ENCODE measurements around the gene PSTPIP2.
A peak's percentile ranks its signal among the peaks of the same experiment; 100 is the strongest.
"Not testable (repeated sequence)": the region's sequence is repeated elsewhere in the genome, so short reads cannot be mapped to it uniquely, and the experiment has no call there.

Gene PSTPIP2

DNA sequence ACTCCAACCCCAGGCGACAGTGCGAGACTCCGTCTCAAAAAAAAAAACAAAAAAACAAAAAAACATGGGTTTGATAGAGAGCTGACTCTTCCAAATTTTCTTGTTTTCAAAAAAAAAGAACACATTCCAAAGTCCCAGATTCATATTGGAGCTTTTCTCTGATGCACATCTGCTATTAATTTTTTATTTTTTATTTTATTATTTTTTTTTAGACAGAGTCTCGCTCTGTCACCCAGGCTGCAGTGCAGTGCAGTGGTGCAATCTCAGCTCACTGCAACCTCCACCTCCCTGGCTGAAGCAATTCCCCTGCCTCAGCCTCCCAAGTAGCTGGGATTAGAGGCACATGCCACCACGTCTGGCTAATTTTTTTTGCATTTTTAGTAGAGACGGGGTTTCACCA is 79.5 kb downstream of the PSTPIP2 start:
- H3K9ac ChIP-seq (ENCODE audit: low read length); H3K27me3 ChIP-seq (ENCODE audit: control insufficient read depth, insufficient read depth, low read length); H3K27ac ChIP-seq (ENCODE audit: low read depth, low read length); H3K36me3 ChIP-seq (ENCODE audit: control insufficient read depth, insufficient read depth, low read length); H3K4me3 ChIP-seq (ENCODE audit: low read length); H3K4me1 ChIP-seq (ENCODE audit: control insufficient read depth, insufficient read depth, low read length): not testable (repeated sequence)

DNA sequence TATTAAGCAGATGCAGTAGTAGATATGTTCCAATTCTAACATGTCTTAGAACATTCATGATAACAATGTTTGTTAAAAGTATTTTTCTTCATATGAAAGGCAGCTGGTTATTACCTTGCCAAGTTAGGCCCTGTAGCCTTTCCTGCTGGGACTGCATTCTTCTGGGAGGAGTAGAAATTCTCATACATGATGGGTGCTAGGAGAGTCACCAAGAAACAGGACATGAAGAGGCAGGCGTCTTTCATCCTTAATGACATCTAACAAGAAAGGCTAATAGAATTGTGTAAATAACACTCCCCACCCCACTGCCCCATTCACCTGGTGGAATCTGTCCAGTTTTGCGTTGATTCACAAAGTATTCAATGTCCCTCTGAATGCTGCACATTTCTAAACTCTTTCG is 80.3 kb downstream of the PSTPIP2 start:
- Histone ChIP-seq H3K27me3 (ENCODE audit: control insufficient read depth, insufficient read depth, low read length) (no peaks in the 10 kb centered on the region), H3K9ac (ENCODE audit: low read length) (no peak overlapping the region), H3K36me3 (ENCODE audit: control insufficient read depth, insufficient read depth, low read length) (peaks cover 2% of the 10 kb centered on the region)

DNA sequence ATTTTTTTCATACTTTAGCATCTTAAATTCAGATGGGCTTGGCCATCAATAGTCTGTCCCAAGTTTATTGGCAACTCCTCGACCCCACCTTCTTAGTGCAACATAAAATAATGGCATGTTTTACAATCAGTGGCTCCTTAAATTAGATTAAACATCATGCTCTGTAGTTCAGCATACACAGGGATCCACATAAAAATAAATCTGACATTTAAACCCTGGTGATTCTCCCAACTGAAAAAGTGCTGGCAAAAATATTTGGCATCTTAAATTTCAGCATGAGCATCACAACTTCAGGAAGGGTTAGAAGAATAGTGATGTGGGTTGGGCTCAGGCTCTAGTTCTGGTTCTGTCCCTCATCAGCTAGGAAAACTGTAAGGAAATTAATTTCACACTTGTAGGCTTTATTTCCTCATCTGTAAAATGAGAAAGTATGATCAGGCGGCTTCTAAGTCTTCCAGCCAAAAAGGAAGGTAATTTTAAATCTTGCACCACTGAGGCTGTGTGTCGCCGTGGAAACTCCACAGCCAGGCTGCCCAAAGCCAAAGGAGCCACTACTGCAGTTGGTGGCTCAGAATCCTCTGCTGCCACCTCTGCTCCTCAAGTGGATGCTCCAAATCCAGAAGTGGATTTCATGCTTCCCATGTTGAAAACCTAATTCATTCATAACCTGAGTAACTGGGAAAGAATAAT is 87.4 kb downstream of the PSTPIP2 start:
- no peak overlapping the region for H3K27ac ChIP-seq (ENCODE audit: low read depth, low read length)
- H3K4me1 ChIP-seq (ENCODE audit: control insufficient read depth, insufficient read depth, low read length) = no peaks in the 10 kb centered on the region
- H3K4me3 ChIP-seq (ENCODE audit: low read length) = no peak overlapping the region
- no peaks in the 10 kb centered on the region for H3K27me3 ChIP-seq (ENCODE audit: control insufficient read depth, insufficient read depth, low read length)
- H3K36me3 ChIP-seq (ENCODE audit: control insufficient read depth, insufficient read depth, low read length) = peaks cover 1% of the 10 kb centered on the region
- no peak overlapping the region for H3K9ac ChIP-seq (ENCODE audit: low read length)

More for the DNA sequence above, 80.3 kb downstream of the PSTPIP2 start:
- Histone ChIP-seq H3K4me3 (ENCODE audit: low read length) (no peak overlapping the region), H3K27ac (ENCODE audit: low read depth, low read length) (no peak overlapping the region), H3K4me1 (ENCODE audit: control insufficient read depth, insufficient read depth, low read length) (no peaks in the 10 kb centered on the region)

DNA sequence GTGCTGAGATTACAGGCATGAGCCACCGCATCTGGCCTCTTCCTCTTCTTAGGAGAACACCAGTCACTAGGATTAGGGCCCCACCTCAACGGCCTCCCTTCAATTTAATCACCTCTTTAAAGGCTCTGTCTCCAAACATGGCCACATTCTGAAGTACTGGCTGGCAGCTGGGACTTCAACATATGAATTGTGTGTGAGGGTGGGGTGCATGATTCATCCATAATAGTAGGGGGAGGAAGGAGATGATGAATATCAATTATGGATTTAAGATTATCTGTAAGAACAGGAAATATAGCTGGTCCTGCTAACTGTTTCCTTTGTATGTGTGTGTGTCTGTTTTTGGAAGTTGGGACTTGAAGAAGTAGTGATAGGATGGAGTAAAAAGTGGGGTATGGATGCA is 90.2 kb downstream of the PSTPIP2 start:
- Histone ChIP-seq H3K36me3 (ENCODE audit: control insufficient read depth, insufficient read depth, low read length) (no peaks in the 10 kb centered on the region), H3K9ac (ENCODE audit: low read length) (no peak overlapping the region), H3K4me3 (ENCODE audit: low read length) (no peak overlapping the region)

GRCh38 chr18:45980229-45980628 is 91.8 kb downstream of the PSTPIP2 start:
- Histone ChIP-seq H3K4me1 (ENCODE audit: control insufficient read depth, insufficient read depth, low read length) (no peaks in the 10 kb centered on the region), H3K27me3 (ENCODE audit: control insufficient read depth, insufficient read depth, low read length) (no peaks in the 10 kb centered on the region), H3K36me3 (ENCODE audit: control insufficient read depth, insufficient read depth, low read length) (no peaks in the 10 kb centered on the region)

More for the DNA sequence above, 90.2 kb downstream of the PSTPIP2 start:
- H3K4me1 ChIP-seq (ENCODE audit: control insufficient read depth, insufficient read depth, low read length) = no peaks in the 10 kb centered on the region
- no peaks in the 10 kb centered on the region for H3K27me3 ChIP-seq (ENCODE audit: control insufficient read depth, insufficient read depth, low read length)
- H3K27ac ChIP-seq (ENCODE audit: low read depth, low read length) = no peak overlapping the region

DNA sequence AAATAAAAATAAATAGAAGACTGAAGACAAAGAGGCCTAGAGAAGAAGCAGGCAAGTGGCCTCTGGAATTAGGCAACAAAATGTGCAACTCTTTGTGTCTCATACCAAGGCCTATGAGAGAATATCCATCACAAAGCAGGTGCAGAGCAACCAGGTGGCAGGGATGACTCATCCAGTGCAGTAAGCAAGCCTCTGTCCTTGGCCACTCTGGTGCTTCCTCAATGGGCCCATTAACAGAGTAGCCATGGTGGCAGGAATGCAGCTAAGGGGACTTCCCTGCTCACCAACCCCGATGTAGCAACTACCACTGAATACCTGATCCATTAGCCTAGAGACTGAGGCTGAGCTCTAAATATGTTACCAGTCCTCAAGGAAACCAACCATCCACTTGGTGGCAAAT is 94.0 kb downstream of the PSTPIP2 start:
- H3K9ac ChIP-seq (ENCODE audit: low read length) = no peak overlapping the region
- H3K27me3 ChIP-seq (ENCODE audit: control insufficient read depth, insufficient read depth, low read length) = no peaks in the 10 kb centered on the region
- no peak overlapping the region for H3K27ac ChIP-seq (ENCODE audit: low read depth, low read length)
- no peak overlapping the region for H3K4me3 ChIP-seq (ENCODE audit: low read length)
- H3K4me1 ChIP-seq (ENCODE audit: control insufficient read depth, insufficient read depth, low read length) = no peaks in the 10 kb centered on the region
- H3K36me3 ChIP-seq (ENCODE audit: control insufficient read depth, insufficient read depth, low read length) = no peaks in the 10 kb centered on the region

More at GRCh38 chr18:45980229-45980628, 91.8 kb downstream of the PSTPIP2 start:
- H3K27ac ChIP-seq (ENCODE audit: low read depth, low read length) = no peak overlapping the region
- no peak overlapping the region for H3K4me3 ChIP-seq (ENCODE audit: low read length)
- no peak overlapping the region for H3K9ac ChIP-seq (ENCODE audit: low read length)

GRCh38 chr18:45976974-45977373 is 95.1 kb downstream of the PSTPIP2 start:
- H3K9ac ChIP-seq (ENCODE audit: low read length) = no peak overlapping the region
- H3K4me1 ChIP-seq (ENCODE audit: control insufficient read depth, insufficient read depth, low read length) = no peaks in the 10 kb centered on the region
- no peak overlapping the region for H3K27ac ChIP-seq (ENCODE audit: low read depth, low read length)
- no peaks in the 10 kb centered on the region for H3K27me3 ChIP-seq (ENCODE audit: control insufficient read depth, insufficient read depth, low read length)
- H3K4me3 ChIP-seq (ENCODE audit: low read length) = no peak overlapping the region
- H3K36me3 ChIP-seq (ENCODE audit: control insufficient read depth, insufficient read depth, low read length) = no peaks in the 10 kb centered on the region

DNA sequence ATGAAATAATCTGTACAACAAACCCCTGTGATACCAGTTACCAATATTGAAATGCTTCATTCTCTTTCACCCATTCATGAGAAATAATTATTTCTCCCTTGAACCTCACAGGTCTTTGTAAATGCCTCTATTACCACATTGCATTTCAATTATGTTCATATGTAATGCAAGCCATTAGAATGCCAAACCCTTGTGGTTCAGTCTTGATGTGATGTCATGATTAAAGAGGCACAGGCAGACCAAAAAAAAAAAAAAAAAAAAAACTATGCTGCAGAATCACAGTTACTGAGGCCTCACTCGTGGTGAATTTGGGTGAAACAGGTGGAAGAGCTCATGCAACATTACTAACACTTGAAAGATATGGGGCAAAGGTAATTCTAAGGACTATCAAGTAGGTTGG is 95.5 kb downstream of the PSTPIP2 start:
- H3K4me3 ChIP-seq (ENCODE audit: low read length) = no peak overlapping the region

GRCh38 chr18:45974088-45974536 is 97.9 kb downstream of the PSTPIP2 start:
- no peak overlapping the region for H3K9ac ChIP-seq (ENCODE audit: low read length)
- H3K4me3 ChIP-seq (ENCODE audit: low read length) = no peak overlapping the region
- no peaks in the 10 kb centered on the region for H3K4me1 ChIP-seq (ENCODE audit: control insufficient read depth, insufficient read depth, low read length)
- H3K27ac ChIP-seq (ENCODE audit: low read depth, low read length) = no peak overlapping the region
- no peaks in the 10 kb centered on the region for H3K27me3 ChIP-seq (ENCODE audit: control insufficient read depth, insufficient read depth, low read length)
- H3K36me3 ChIP-seq (ENCODE audit: control insufficient read depth, insufficient read depth, low read length) = no peaks in the 10 kb centered on the region

More for the DNA sequence above, 95.5 kb downstream of the PSTPIP2 start:
- Histone ChIP-seq H3K4me1 (ENCODE audit: control insufficient read depth, insufficient read depth, low read length) (no peaks in the 10 kb centered on the region), H3K27me3 (ENCODE audit: control insufficient read depth, insufficient read depth, low read length) (no peaks in the 10 kb centered on the region), H3K36me3 (ENCODE audit: control insufficient read depth, insufficient read depth, low read length) (no peaks in the 10 kb centered on the region), H3K27ac (ENCODE audit: low read depth, low read length) (no peak overlapping the region), H3K9ac (ENCODE audit: low read length) (no peak overlapping the region)

- no peaks in the 10 kb centered on the region for H3K27me3 ChIP-seq (ENCODE audit: control insufficient read depth, insufficient read depth, low read length)
- no peak within 1 kb of the TSS for H3K27ac ChIP-seq (ENCODE audit: low read depth, low read length)
- H3K36me3 ChIP-seq (ENCODE audit: control insufficient read depth, insufficient read depth, low read length) = no peaks in the 10 kb centered on the region
- peak within 1 kb of the TSS; percentile 79 for H3K9ac ChIP-seq (ENCODE audit: low read length)
- peaks cover 3% of the 10 kb centered on the region for H3K4me1 ChIP-seq (ENCODE audit: control insufficient read depth, insufficient read depth, low read length)
- H3K4me3 ChIP-seq (ENCODE audit: low read length) = peak within 1 kb of the TSS; percentile 92
Observed at GRCh38 chr18:45967007-45967706, 104.9 kb downstream of the PSTPIP2 start, which contains the start of gene EPG5. Gene EPG5 (minus strand): TSS chr18:45967329. CDS start chr18:45967239, 90 bp downstream.

GRCh38 chr18:45964913-45965312 is 107.1 kb downstream of the PSTPIP2 start:
- not testable (repeated sequence) for H3K4me1 ChIP-seq (ENCODE audit: control insufficient read depth, insufficient read depth, low read length); H3K4me3 ChIP-seq (ENCODE audit: low read length); H3K27ac ChIP-seq (ENCODE audit: low read depth, low read length)

GRCh38 chr18:45962866-45963265 is 109.2 kb downstream of the PSTPIP2 start:
- peaks cover 3% of the 10 kb centered on the region for H3K4me1 ChIP-seq (ENCODE audit: control insufficient read depth, insufficient read depth, low read length)

More at GRCh38 chr18:45964913-45965312, 107.1 kb downstream of the PSTPIP2 start:
- not testable (repeated sequence) for H3K9ac ChIP-seq (ENCODE audit: low read length); H3K27me3 ChIP-seq (ENCODE audit: control insufficient read depth, insufficient read depth, low read length); H3K36me3 ChIP-seq (ENCODE audit: control insufficient read depth, insufficient read depth, low read length)

More at GRCh38 chr18:45962866-45963265, 109.2 kb downstream of the PSTPIP2 start:
- H3K9ac ChIP-seq (ENCODE audit: low read length) = no peak overlapping the region
- H3K4me3 ChIP-seq (ENCODE audit: low read length) = no peak overlapping the region
- no peaks in the 10 kb centered on the region for H3K36me3 ChIP-seq (ENCODE audit: control insufficient read depth, insufficient read depth, low read length)
- H3K27me3 ChIP-seq (ENCODE audit: control insufficient read depth, insufficient read depth, low read length) = no peaks in the 10 kb centered on the region
- H3K27ac ChIP-seq (ENCODE audit: low read depth, low read length) = no peak overlapping the region
